Panc1 (cell line): ENCODE results near the gene PLXNB1. TPM values are rescaled to one million over a fixed set of nuclear protein-coding genes. Genes with fewer than 3 reads are reported as not detected.

ENCODE experiments used
- ATAC-seq: fragments of 200-7000 bp; cut with Tn5 transposase; 2 replicates; pipeline ENCODE4 v1.9.1; 2020; ENCODE audit warnings: mild to moderate bottlenecking, moderate library complexity
- BruUV-seq: library from RNA; stranded (reverse); fragments of 400-500 nt; replicated peaks from 2 replicates; lab custom pipeline; 2021; lab: Mats Ljungman, UMichigan
- CTCF ChIA-PET: fragments of 300-600 bp; sonication (Branson Sonifier 250); formaldehyde crosslinking; loops from one replicate; lab custom pipeline; 2022; ENCODE audit warnings: antibody characterized with exemption; lab: Charles Lee
- POLR2A ChIA-PET: fragments of 300-600 bp; sonication (Branson Sonifier 250); formaldehyde crosslinking; loops from one replicate; lab custom pipeline; 2022; ENCODE audit warnings: antibody characterized with exemption; lab: Charles Lee
- DNase-seq: peaks from one replicate; pipeline ENCODE4 v3.0.0-alpha.2; 2010; ENCODE audit warnings: low read depth, low spot score
- H3K27ac ChIP-seq: 2 replicates; pipeline ENCODE4 v1.5.1; 2011; ENCODE audit warnings: mild to moderate bottlenecking, low read length, inconsistent platforms
- H3K27me3 ChIP-seq: fragments of 200-500 bp; sonication (Bioruptor generic); 2 replicates; pipeline ENCODE4 v1.6.0; 2014; ENCODE audit warnings: low read length, inconsistent platforms; ENCODE audit not compliant: control insufficient read depth, insufficient read depth
- H3K36me3 ChIP-seq: fragments of 200-500 bp; sonication (Bioruptor generic); 2 replicates; pipeline ENCODE4 v1.5.1; 2014; ENCODE audit warnings: inconsistent platforms, mild to moderate bottlenecking, low read length, moderate library complexity; ENCODE audit not compliant: control insufficient read depth, insufficient read depth
- H3K4me1 ChIP-seq: 2 replicates; pipeline ENCODE4 v1.5.1; 2011; ENCODE audit warnings: inconsistent platforms, mild to moderate bottlenecking, low read length, moderate library complexity; ENCODE audit not compliant: control insufficient read depth, insufficient read depth
- H3K4me3 ChIP-seq, 2 experiments: 2 replicates each; pipeline ENCODE4 v1.5.1; 2011 to 2012; ENCODE audit warnings: low read depth in 2 of 2, low read length in 2 of 2, mild to moderate bottlenecking in 2 of 2, inconsistent platforms in 1 of 2, moderate library complexity in 1 of 2
- H3K9me3 ChIP-seq: fragments of 200-500 bp; sonication (Bioruptor generic); 2 replicates; pipeline ENCODE4 v1.5.1; 2014; ENCODE audit warnings: low read depth, mild to moderate bottlenecking, inconsistent platforms, low read length, moderate library complexity; ENCODE audit not compliant: control insufficient read depth, insufficient read depth
- CTCF ChIP-seq: fragments of 450-650 bp; IDR thresholded peaks from 2 replicates; pipeline ENCODE4 v1.5.1; 2017; ENCODE audit warnings: mild to moderate bottlenecking
- POLR2AphosphoS5 ChIP-seq: IDR thresholded peaks from 2 replicates; pipeline ENCODE4 v1.6.1; 2012; ENCODE audit warnings: mild to moderate bottlenecking, low read depth, low read length, moderate library complexity
- REST ChIP-seq, 2 experiments: IDR thresholded peaks; 2 replicates each; pipeline ENCODE4 v1.6.1; 2011 to 2012; ENCODE audit warnings: low read depth in 2 of 2, control low read depth in 1 of 2, low read length in 1 of 2, mild to moderate bottlenecking in 1 of 2, moderate library complexity in 1 of 2; ENCODE audit not compliant: insufficient read depth in 1 of 2
- SIN3A ChIP-seq: IDR thresholded peaks from 2 replicates; pipeline ENCODE4 v1.6.1; 2012; ENCODE audit warnings: low read depth, mild to moderate bottlenecking, low read length, moderate library complexity, borderline replicate concordance; ENCODE audit not compliant: insufficient read depth
- TCF7L2 ChIP-seq: IDR thresholded peaks from 2 replicates; pipeline ENCODE4 v1.6.1; 2011; ENCODE audit warnings: mild to moderate bottlenecking, low read depth, low read length, inconsistent platforms
- in situ Hi-C: cut with HindIII; loops from 2 replicates; pipeline ENCODE4 v1.10.0; 2016; ENCODE audit warnings: low sequenced_read_pairs, low pct_unique_long_range_greater_than_20kb
- intact Hi-C: fragments of 100-400 bp; cut with micrococcal nuclease; formaldehyde crosslinking; loops from one replicate; pipeline ENCODE4 v1.10.0; 2022; ENCODE audit not compliant: unreplicated experiment
- total RNA-seq: library from RNA; stranded (reverse); gene quantifications from one replicate; pipeline ENCODE4 v1.2.1, GENCODE V29; 2021; ENCODE audit not compliant: unreplicated experiment

Gene PLXNB1
- total RNA-seq, 1 experiment from 2014 or later, result 22.8 TPM

- DNase-seq, result no peak
- intact Hi-C loops (no loop called here), in situ Hi-C loops (no loop called here)
- Histone ChIP-seq H3K27ac (no peak overlapping the region), H3K27me3 (no peaks in the 10 kb centered on the region; the same call in 1 of the 2 replicates), H3K9me3 (no peaks in the 10 kb centered on the region), H3K4me3 (no peak overlapping the region), H3K4me1 (no peaks in the 10 kb centered on the region), H3K36me3 (no peaks in the 10 kb centered on the region)
- ChIA-PET POLR2A (no interaction called here), CTCF (no interaction called here)
- no peak for TF ChIP-seq POLR2AphosphoS5
- no peak for TF ChIP-seq REST (IDR thresholded peaks at IDR 0.05; ENCODE audit: insufficient read depth in 1 of 2, low read depth in 2 of 2, low read length in 1 of 2)
- TF ChIP-seq TCF7L2, result no peak
- TF ChIP-seq SIN3A, result no peak
- no peak for TF ChIP-seq CTCF
- no peak for ATAC-seq
- BruUV-seq, result no TSS peak
These were observed 75.9 kb downstream of the PLXNB1 start for GRCh38 chr3:48353987-48354386.

Other genes with a start within 250 kb of the PLXNB1 start
- 12.8 TPM for gene CDC25A, start 241.7 kb downstream of the PLXNB1 start, total RNA-seq
- gene CAMP, start 206.6 kb downstream of the PLXNB1 start, total RNA-seq, result not detected
- 4.9 TPM for gene ZNF589, start 189.0 kb downstream of the PLXNB1 start, total RNA-seq
- gene NME6, start 128.7 kb downstream of the PLXNB1 start, total RNA-seq, result 26.1 TPM
- gene SPINK8, start 96.4 kb downstream of the PLXNB1 start, total RNA-seq, result not detected
- not detected for gene FBXW12, start 57.9 kb downstream of the PLXNB1 start, total RNA-seq
- gene CCDC51, start 10.0 kb upstream of the PLXNB1 start, total RNA-seq, result 11.9 TPM
- gene TMA7, start 10.2 kb upstream of the PLXNB1 start, total RNA-seq, result 175 TPM
- gene ATRIP, start 16.7 kb upstream of the PLXNB1 start, total RNA-seq, result 11.9 TPM
- gene SHISA5, start 74.1 kb upstream of the PLXNB1 start, total RNA-seq, result 122 TPM
- 6.0 TPM for gene PFKFB4, start 126.7 kb upstream of the PLXNB1 start, total RNA-seq
- 1.8 TPM for gene UCN2, start 133.7 kb upstream of the PLXNB1 start, total RNA-seq
- gene COL7A1, start 165.2 kb upstream of the PLXNB1 start, total RNA-seq, result 40.0 TPM
- 227 TPM for gene UQCRC1, start 179.6 kb upstream of the PLXNB1 start, total RNA-seq
- gene TMEM89, start 191.7 kb upstream of the PLXNB1 start, total RNA-seq, result not detected
- 36.3 TPM for gene SLC26A6, start 205.4 kb upstream of the PLXNB1 start, total RNA-seq
- gene CELSR3, start 232.8 kb upstream of the PLXNB1 start, total RNA-seq, result 7.7 TPM